ENCODE results near the gene CLDND1. TPM values are rescaled to one million over a fixed set of nuclear protein-coding genes. Genes with fewer than 3 reads are reported as not detected.

Gene CLDND1
- total RNA-seq, 6 experiments from 2014 or later, result 41.4 to 52.3 (median 48.5) TPM

GRCh38 chr3:98483626-98484025 lies 39.1 kb downstream of the CLDND1 start:
- H3K4me3 Mint-ChIP-seq, result no peak overlapping the region
- H3K9me3 Mint-ChIP-seq, result no peaks in the 10 kb centered on the region; the same call in 1 of the 2 replicates
- no peaks in the 10 kb centered on the region for H3K36me3 Mint-ChIP-seq (ENCODE audit: low read depth)
- no peak for DNase-seq
- no peak overlapping the region for H3K27ac Mint-ChIP-seq
- H3K4me1 Mint-ChIP-seq (ENCODE audit: low read depth), result no peaks in the 10 kb centered on the region
- peaks cover 4% of the 10 kb centered on the region; the same call in 1 of the 2 replicates for H3K27me3 Mint-ChIP-seq (ENCODE audit: insufficient read depth)
- TF ChIP-seq CTCF (IDR thresholded peaks at IDR 0.05), result no peak

- no peaks in the 10 kb centered on the region; the same call in 1 of the 2 replicates for H3K9me3 Mint-ChIP-seq
- no peaks in the 10 kb centered on the region for H3K4me1 Mint-ChIP-seq (ENCODE audit: low read depth)
- peaks cover 4% of the 10 kb centered on the region; the same call in 1 of the 2 replicates for H3K27me3 Mint-ChIP-seq (ENCODE audit: insufficient read depth)
- no peak overlapping the region for H3K27ac Mint-ChIP-seq
- H3K4me3 Mint-ChIP-seq, result no peak overlapping the region
- DNase-seq, result no peak
- no peaks in the 10 kb centered on the region for H3K36me3 Mint-ChIP-seq (ENCODE audit: low read depth)
- no peak for TF ChIP-seq CTCF (IDR thresholded peaks at IDR 0.05)
Observed at GRCh38 chr3:98482717-98483482, 39.8 kb downstream of the CLDND1 start.

Other genes with a start within 250 kb of the CLDND1 start
- not detected for gene OR5H2, start 240.4 kb downstream of the CLDND1 start, total RNA-seq (2021; fragmentation: NEBNext Ultra II Directional; extraction: Animal tissue kit (Norgen Biotek cat#: 25700))
- not detected for gene OR5K4, start 169.0 kb downstream of the CLDND1 start, total RNA-seq (2021; fragmentation: NEBNext Ultra II Directional; extraction: Animal tissue kit (Norgen Biotek cat#: 25700))
- gene OR5K3, start 132.2 kb downstream of the CLDND1 start, total RNA-seq (2021; fragmentation: NEBNext Ultra II Directional; extraction: Animal tissue kit (Norgen Biotek cat#: 25700)), result not detected
- gene OR5K1, start 59.7 kb downstream of the CLDND1 start, total RNA-seq (2021; fragmentation: NEBNext Ultra II Directional; extraction: Animal tissue kit (Norgen Biotek cat#: 25700)), result not detected
- gene OR5K2, start 25.2 kb downstream of the CLDND1 start, total RNA-seq (2021; fragmentation: NEBNext Ultra II Directional; extraction: Animal tissue kit (Norgen Biotek cat#: 25700)), result not detected
- gene GPR15, start 9.1 kb upstream of the CLDND1 start, total RNA-seq (2021; fragmentation: NEBNext Ultra II Directional; extraction: Animal tissue kit (Norgen Biotek cat#: 25700)), result not detected
- 10 to 100 TPM; 18.0 to 27.6 (median 19.6) TPM for gene CPOX, start 70.7 kb upstream of the CLDND1 start, total RNA-seq (2021; fragmentation: NEBNext Ultra II Directional; extraction: Animal tissue kit (Norgen Biotek cat#: 25700))
- not detected for gene ST3GAL6, start 240.4 kb upstream of the CLDND1 start, total RNA-seq (2021; fragmentation: NEBNext Ultra II Directional; extraction: Animal tissue kit (Norgen Biotek cat#: 25700))

Data from HFFc6 (cell line).